ENCODE data around the gene C1R.

The C1R gene

GRCh38 chr12:7096006-7096932 lies 4.0 kb upstream of the C1R start:
- no peak for DNase-seq

- no peak for DNase-seq
These were observed 1.6 kb upstream of the C1R start for GRCh38 chr12:7093892-7094291.

GRCh38 chr12:7093486-7093885 lies 1.2 kb upstream of the C1R start:
- DNase-seq = no peak

GRCh38 chr12:7092986-7093460 lies 778 bp upstream of the C1R start:
- DNase-seq = no peak

GRCh38 chr12:7091660-7092228 lies 501 bp downstream of the C1R start:
- no peak for DNase-seq

GRCh38 chr12:7091171-7091570 lies 1.1 kb downstream of the C1R start:
- no peak for DNase-seq

- no peak for DNase-seq
These were observed 1.8 kb downstream of the C1R start for GRCh38 chr12:7090222-7090998.

GRCh38 chr12:7089196-7089871 lies 2.9 kb downstream of the C1R start:
- no peak for DNase-seq

GRCh38 chr12:7083125-7083524 lies 9.1 kb downstream of the C1R start:
- DNase-seq = no peak

- DNase-seq = no peak
These were observed 11.2 kb downstream of the C1R start for GRCh38 chr12:7081037-7081436.

GRCh38 chr12:7079826-7080125 lies 12.5 kb downstream of the C1R start:
- DNase-seq = no peak

- DNase-seq = no peak
These were observed 14.1 kb downstream of the C1R start for GRCh38 chr12:7078163-7078562.

GRCh38 chr12:7076493-7076892 lies 15.8 kb downstream of the C1R start:
- DNase-seq = no peak

- no peak for DNase-seq
These were observed 16.3 kb downstream of the C1R start for GRCh38 chr12:7075939-7076338.

- DNase-seq = no peak
These were observed 16.7 kb downstream of the C1R start for GRCh38 chr12:7075518-7075917.

- no peak for DNase-seq
These were observed 18.3 kb downstream of the C1R start for GRCh38 chr12:7073946-7074345.

GRCh38 chr12:7072554-7072953 lies 19.7 kb downstream of the C1R start:
- DNase-seq = no peak

GRCh38 chr12:7072035-7072434 lies 20.2 kb downstream of the C1R start:
- no peak for DNase-seq

GRCh38 chr12:7069386-7069785 lies 22.9 kb downstream of the C1R start:
- DNase-seq = no peak

- DNase-seq = no peak
These were observed 23.3 kb downstream of the C1R start for GRCh38 chr12:7068994-7069346.

- DNase-seq = no peak
These were observed 23.8 kb downstream of the C1R start for GRCh38 chr12:7068240-7068993.

GRCh38 chr12:7067096-7067495 lies 25.1 kb downstream of the C1R start:
- DNase-seq = no peak

GRCh38 chr12:7066596-7066995 lies 25.6 kb downstream of the C1R start:
- no peak for DNase-seq
